ENCODE data around the gene BAHCC1.

The BAHCC1 gene

DNA sequence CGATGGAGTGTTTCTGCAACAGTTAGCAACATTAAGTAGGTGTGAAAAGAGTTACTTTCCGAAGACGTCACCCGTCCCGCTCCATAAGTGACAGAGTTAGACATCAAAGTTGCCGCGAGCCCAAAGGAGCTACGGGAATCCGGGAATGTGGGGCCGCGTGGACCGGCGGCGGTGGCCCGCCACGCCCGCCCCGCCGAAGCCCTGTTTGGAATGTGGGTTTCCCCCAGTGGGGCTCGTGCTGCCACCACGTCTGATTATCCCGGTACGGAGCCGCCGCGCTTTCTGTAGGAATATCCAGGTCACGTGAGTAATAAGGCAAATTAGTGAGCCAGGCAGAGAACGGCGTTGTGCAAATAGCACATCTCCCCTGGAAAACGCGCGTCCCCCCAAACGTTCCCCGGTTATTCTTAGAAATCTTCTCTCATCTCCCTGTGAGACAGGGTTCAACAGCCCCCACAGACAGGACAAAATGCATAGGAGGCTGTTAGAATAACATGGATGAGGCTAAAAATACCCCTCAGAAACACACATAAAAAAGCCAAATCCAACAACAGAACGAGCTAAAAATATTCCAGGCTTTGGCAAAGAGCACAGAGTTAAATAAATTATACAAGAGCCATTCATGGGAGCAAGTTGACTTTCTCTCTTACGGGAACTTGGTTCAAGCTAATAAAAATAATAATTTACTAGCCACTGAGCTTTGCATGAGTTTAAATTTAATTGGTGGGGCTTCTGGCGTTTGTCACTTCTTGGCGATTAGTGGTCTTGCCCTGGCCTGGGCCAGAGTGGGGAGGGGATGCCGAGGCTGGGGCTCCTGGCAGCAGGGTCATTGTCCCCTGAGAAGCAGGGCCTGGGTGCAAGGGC, 8.6 kb downstream of the BAHCC1 start:
- peaks cover 24% of the 10 kb centered on the region for H3K27me3 ChIP-seq (ENCODE audit: control insufficient read depth, low read length)
- no peaks in the 10 kb centered on the region for H3K9me2 ChIP-seq (replicated peaks; ENCODE audit: control insufficient read depth, low read length)
- H3K27ac ChIP-seq (ENCODE audit: low read depth, low read length) = no peak overlapping the region
- TF ChIP-seq EZH2phosphoT487 (IDR thresholded peaks at IDR 0.05; ENCODE audit: borderline replicate concordance, low read length) = no peak
- TF ChIP-seq CTCF (IDR thresholded peaks at IDR 0.05; ENCODE audit: low read depth, low read length, poor library complexity, severe bottlenecking) = no peak
- no peak overlapping the region for H3K4me2 ChIP-seq (ENCODE audit: low read length)
- H4K20me1 ChIP-seq (ENCODE audit: control insufficient read depth, insufficient read depth, low read depth, low read length) = no peaks in the 10 kb centered on the region
- H3K79me2 ChIP-seq (ENCODE audit: control insufficient read depth, low read length) = no peaks in the 10 kb centered on the region
- H3K36me3 ChIP-seq (ENCODE audit: control insufficient read depth, low read length) = no peaks in the 10 kb centered on the region
- H3K4me3 ChIP-seq (ENCODE audit: low read length) = no peak overlapping the region
- H3F3A ChIP-seq (ENCODE audit: control insufficient read depth, insufficient read depth) = no peaks in the 10 kb centered on the region
- no peaks in the 10 kb centered on the region for H3K9me3 ChIP-seq (ENCODE audit: control insufficient read depth, insufficient read depth, low read length)
- peaks cover 6% of the 10 kb centered on the region; the same call in 1 of the 2 replicates for H3K4me1 ChIP-seq (ENCODE audit: control insufficient read depth, low read length)

DNA sequence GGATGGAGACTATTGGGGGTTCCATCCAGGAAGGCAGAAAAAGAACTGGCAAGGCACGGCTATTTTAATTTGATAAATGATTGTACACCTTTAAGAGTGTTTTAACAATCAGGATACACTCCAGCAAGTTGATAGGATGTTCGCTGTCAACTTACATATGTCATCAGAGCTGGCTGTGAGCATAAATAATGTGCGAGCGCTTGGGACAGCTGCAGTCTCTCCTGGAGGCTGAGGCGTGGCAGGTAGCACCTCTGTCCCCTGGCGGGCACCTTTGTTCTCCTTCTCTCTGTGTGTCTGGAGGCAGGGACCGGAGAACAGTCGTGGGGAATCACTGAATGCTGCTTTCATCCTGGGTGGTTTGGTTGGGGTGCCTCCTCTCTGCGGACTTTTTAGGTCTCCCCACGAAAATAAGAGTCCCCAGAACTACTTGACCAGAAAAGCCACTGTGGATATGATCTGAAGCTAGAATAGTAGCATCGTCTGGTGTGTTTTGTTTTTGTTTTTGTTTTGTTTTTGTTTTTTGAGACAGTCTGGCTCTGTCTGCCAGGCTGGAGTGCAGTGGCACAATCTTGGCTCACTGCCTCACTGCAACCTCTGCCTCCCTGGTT, 9.4 kb downstream of the BAHCC1 start:
- no peaks in the 10 kb centered on the region for H3K9me2 ChIP-seq (replicated peaks; ENCODE audit: control insufficient read depth, low read length)
- H3K4me1 ChIP-seq (ENCODE audit: control insufficient read depth, low read length) = peaks cover 6% of the 10 kb centered on the region; the same call in 1 of the 2 replicates
- no peaks in the 10 kb centered on the region for H3K79me2 ChIP-seq (ENCODE audit: control insufficient read depth, low read length)
- H4K20me1 ChIP-seq (ENCODE audit: control insufficient read depth, insufficient read depth, low read depth, low read length) = no peaks in the 10 kb centered on the region
- no peak overlapping the region for H3K4me3 ChIP-seq (ENCODE audit: low read length)
- H3K36me3 ChIP-seq (ENCODE audit: control insufficient read depth, low read length) = no peaks in the 10 kb centered on the region
- H3K27ac ChIP-seq (ENCODE audit: low read depth, low read length) = no peak overlapping the region
- no peaks in the 10 kb centered on the region for H3F3A ChIP-seq (ENCODE audit: control insufficient read depth, insufficient read depth)
- TF ChIP-seq EZH2phosphoT487 (IDR thresholded peaks at IDR 0.05; ENCODE audit: borderline replicate concordance, low read length) = no peak
- peaks cover 24% of the 10 kb centered on the region for H3K27me3 ChIP-seq (ENCODE audit: control insufficient read depth, low read length)
- no peak overlapping the region for H3K4me2 ChIP-seq (ENCODE audit: low read length)
- H3K9me3 ChIP-seq (ENCODE audit: control insufficient read depth, insufficient read depth, low read length) = no peaks in the 10 kb centered on the region

GRCh38 chr17:81405411-81405872, 10.2 kb downstream of the BAHCC1 start:
- H3K4me2 ChIP-seq (ENCODE audit: low read length) = no peak overlapping the region
- H3K9me3 ChIP-seq (ENCODE audit: control insufficient read depth, insufficient read depth, low read length) = no peaks in the 10 kb centered on the region
- H3K27ac ChIP-seq (ENCODE audit: low read depth, low read length) = no peak overlapping the region
- no peaks in the 10 kb centered on the region for H3K79me2 ChIP-seq (ENCODE audit: control insufficient read depth, low read length)
- H3K4me1 ChIP-seq (ENCODE audit: control insufficient read depth, low read length) = peaks cover 6% of the 10 kb centered on the region; the same call in 1 of the 2 replicates
- no peaks in the 10 kb centered on the region for H3K36me3 ChIP-seq (ENCODE audit: control insufficient read depth, low read length)
- peaks cover 24% of the 10 kb centered on the region for H3K27me3 ChIP-seq (ENCODE audit: control insufficient read depth, low read length)
- TF ChIP-seq CTCF (IDR thresholded peaks at IDR 0.05; ENCODE audit: low read depth, low read length, poor library complexity, severe bottlenecking) = no peak
- no peak for TF ChIP-seq EZH2phosphoT487 (IDR thresholded peaks at IDR 0.05; ENCODE audit: borderline replicate concordance, low read length)
- H4K20me1 ChIP-seq (ENCODE audit: control insufficient read depth, insufficient read depth, low read depth, low read length) = no peaks in the 10 kb centered on the region
- no peak overlapping the region for H3K4me3 ChIP-seq (ENCODE audit: low read length)
- no peaks in the 10 kb centered on the region for H3K9me2 ChIP-seq (replicated peaks; ENCODE audit: control insufficient read depth, low read length)
- no peaks in the 10 kb centered on the region for H3F3A ChIP-seq (ENCODE audit: control insufficient read depth, insufficient read depth)
